GM21619 (cell line): Measurements from ENCODE around the gene PCDHA1.

ENCODE experiments used
- ATAC-seq: cut with Tn5 transposase; IDR thresholded peaks from one replicate; pipeline ENCODE4 v1.9.1; 2021; ENCODE audit not compliant: unreplicated experiment

The PCDHA1 gene

GRCh38 chr5:140986117-140986521 is 200.2 kb downstream of the PCDHA1 start:
- ATAC-seq: no peak

- ATAC-seq: no peak
Measured at GRCh38 chr5:140988100-140988499, 202.2 kb downstream of the PCDHA1 start.

GRCh38 chr5:140988608-140989007 is 202.7 kb downstream of the PCDHA1 start:
- no peak for ATAC-seq

- no peak for ATAC-seq
Measured at GRCh38 chr5:140989254-140990020, 203.5 kb downstream of the PCDHA1 start.

- no peak for ATAC-seq
Measured at GRCh38 chr5:140992828-140993227, 206.9 kb downstream of the PCDHA1 start.

- no peak for ATAC-seq
Measured at GRCh38 chr5:140996060-140996459, 210.1 kb downstream of the PCDHA1 start.

- ATAC-seq: no peak
Measured at GRCh38 chr5:140998921-140999410, 213.0 kb downstream of the PCDHA1 start.

GRCh38 chr5:141001446-141001843 is 215.5 kb downstream of the PCDHA1 start:
- no peak for ATAC-seq

- no peak for ATAC-seq
Measured at GRCh38 chr5:141001844-141002604, 216.1 kb downstream of the PCDHA1 start.

GRCh38 chr5:141002605-141002965 is 216.6 kb downstream of the PCDHA1 start:
- no peak for ATAC-seq

GRCh38 chr5:141003031-141003430 is 217.1 kb downstream of the PCDHA1 start:
- no peak for ATAC-seq

GRCh38 chr5:141003791-141004611 is 218.1 kb downstream of the PCDHA1 start:
- no peak for ATAC-seq

GRCh38 chr5:141007791-141008190 is 221.9 kb downstream of the PCDHA1 start:
- no peak for ATAC-seq

GRCh38 chr5:141010047-141010793 is 224.3 kb downstream of the PCDHA1 start:
- ATAC-seq: no peak

- no peak for ATAC-seq
Measured at GRCh38 chr5:141017943-141018342, 232.0 kb downstream of the PCDHA1 start.

GRCh38 chr5:141022384-141022783 is 236.4 kb downstream of the PCDHA1 start:
- no peak for ATAC-seq

GRCh38 chr5:141031006-141031405 is 245.1 kb downstream of the PCDHA1 start:
- ATAC-seq: no peak

- ATAC-seq: no peak
Measured at GRCh38 chr5:141032626-141033025, 246.7 kb downstream of the PCDHA1 start.

GRCh38 chr5:141039061-141039460 is 253.1 kb downstream of the PCDHA1 start:
- no peak for ATAC-seq

GRCh38 chr5:141039517-141039916 is 253.6 kb downstream of the PCDHA1 start:
- ATAC-seq: no peak
